ENCODE data around the gene SLC25A6.
"Not testable (repeated sequence)": the region's sequence is repeated elsewhere in the genome, so short reads cannot be mapped to it uniquely, and the experiment has no call there.

Gene SLC25A6

GRCh38 chrX:1355131-1356046, 36.5 kb downstream of the SLC25A6 start:
- DNase-seq (ENCODE audit: low read depth in 4 of 4, low spot score in 1 of 4) = no peak

- DNase-seq (ENCODE audit: low read depth in 4 of 4, low spot score in 1 of 4) = no peak
Observed at GRCh38 chrX:1354036-1355019, 37.6 kb downstream of the SLC25A6 start.

DNA sequence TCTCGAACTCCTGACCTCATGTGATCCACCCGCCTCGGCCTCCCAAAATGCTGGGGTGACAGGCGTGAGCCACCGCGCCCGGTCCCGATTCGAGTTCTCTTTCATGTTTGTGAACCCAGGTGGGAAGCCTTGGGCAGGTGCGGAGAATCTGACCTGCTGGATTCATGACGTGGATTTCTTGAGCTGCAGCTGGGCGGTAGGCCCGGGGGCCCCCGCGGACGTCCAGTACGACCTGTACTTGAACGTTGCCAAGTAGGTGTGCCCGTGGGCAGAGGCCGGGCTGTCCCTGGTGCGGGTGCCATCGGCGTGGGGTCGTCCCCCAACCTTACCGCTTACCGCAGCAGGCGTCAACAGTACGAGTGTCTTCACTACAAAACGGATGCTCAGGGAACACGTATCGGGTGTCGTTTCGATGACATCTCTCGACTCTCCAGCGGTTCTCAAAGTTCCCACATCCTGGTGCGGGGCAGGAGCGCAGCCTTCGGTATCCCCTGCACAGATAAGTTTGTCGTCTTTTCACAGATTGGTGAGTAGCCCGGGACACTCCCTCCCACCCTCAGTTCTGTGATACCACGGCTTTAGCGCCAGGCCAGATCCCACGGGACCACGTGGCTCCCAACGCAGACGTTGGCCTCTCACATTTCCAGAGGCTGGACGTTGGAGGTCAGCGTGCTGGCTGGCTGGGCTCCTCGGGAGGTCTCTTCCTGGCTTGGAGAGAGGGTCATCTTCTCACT, 39.8 kb downstream of the SLC25A6 start:
- DNase-seq (ENCODE audit: low read depth in 4 of 4, low spot score in 1 of 4) = no peak

GRCh38 chrX:1349606-1350005, 42.3 kb downstream of the SLC25A6 start:
- DNase-seq (ENCODE audit: low read depth in 4 of 4, low spot score in 1 of 4) = not testable (repeated sequence)

- no peak for DNase-seq (ENCODE audit: low read depth in 4 of 4, low spot score in 1 of 4)
Observed at GRCh38 chrX:1341545-1342184, 50.2 kb downstream of the SLC25A6 start.

DNA sequence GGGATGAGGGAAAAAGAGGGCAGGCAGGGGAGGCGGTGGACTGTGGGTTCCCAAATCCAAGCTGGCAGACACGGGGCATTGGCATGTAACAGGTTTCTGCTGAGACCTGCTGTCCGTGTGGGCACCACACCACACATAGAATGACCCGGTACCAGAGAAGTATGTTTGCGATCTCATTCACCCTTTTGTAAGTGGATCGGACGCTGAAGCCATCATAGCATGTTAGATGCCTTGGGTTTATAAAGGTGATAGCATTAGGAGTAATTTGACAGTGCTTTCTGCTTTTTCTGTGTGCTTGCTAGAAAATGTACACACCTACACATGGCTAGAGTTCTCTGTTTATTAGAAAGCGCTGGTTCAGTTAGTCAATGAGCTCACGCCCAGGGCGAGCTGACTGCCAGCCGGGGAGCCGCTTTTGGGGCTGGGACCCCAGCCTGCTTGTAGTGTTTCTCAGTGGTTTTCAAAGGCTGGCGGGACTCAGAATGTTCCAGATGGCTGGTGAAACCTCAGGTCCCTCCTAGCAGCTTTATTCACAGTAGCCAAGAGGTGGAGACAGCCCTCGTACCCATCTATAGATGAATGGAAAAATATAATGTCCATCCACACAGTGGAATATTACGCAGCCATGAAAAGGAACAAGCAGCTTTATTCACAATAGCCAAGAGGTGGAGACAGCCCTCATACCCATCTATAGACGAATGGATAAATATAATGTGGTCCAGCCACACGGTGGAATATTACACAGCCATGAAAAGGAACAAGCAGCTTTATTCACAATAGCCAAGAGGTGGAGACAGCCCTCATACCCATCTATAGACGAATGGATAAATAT, 54.7 kb downstream of the SLC25A6 start:
- DNase-seq (ENCODE audit: low read depth in 4 of 4, low spot score in 1 of 4) = no peak

GRCh38 chrX:1336331-1336943, 55.5 kb downstream of the SLC25A6 start, which contains the start of gene IL3RA:
Gene IL3RA (plus strand): TSS chrX:1336785. CDS start chrX:1341766, 4,981 bp downstream.
- no peak for DNase-seq (ENCODE audit: low read depth in 4 of 4, low spot score in 1 of 4)
